ENCODE data around the gene SLC25A4. TPM values are rescaled to one million over a fixed set of nuclear protein-coding genes. Genes with fewer than 3 reads are reported as not detected.

Gene SLC25A4
- total RNA-seq, 3 donors from 2014 or later: 8.6 to 11.4 (median 9.6) TPM

DNA sequence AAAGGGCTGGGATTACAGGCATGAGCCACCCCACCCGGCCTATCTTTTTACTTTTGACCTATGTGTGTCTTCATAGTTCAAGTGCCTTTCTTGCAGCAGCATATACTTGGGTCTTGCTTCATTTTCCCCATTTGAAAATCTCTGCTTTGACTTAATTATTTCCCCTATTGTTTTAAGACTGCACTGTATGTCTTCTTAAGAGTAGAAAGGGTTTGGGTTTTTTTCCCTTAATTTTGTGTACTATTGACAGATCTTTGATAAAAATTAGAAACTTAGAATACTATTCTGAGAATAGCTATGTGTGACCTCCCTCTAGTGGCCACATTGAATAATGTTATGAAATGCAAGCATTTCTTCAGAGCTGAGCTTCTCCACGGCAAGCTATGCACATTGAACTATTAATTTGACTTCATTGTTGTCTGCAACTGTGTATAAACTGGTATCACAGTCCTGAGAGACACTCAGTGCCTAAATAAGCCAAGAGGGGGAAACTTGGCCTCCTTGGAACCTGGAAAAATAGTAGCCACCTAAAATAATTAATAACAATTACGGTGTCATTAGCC is 8.7 kb upstream of the SLC25A4 start:
- Mint-ChIP-seq H3K9me3 (no peaks in the 10 kb centered on the region), H3K27me3 (ENCODE audit: low read depth) (peaks cover 29% of the 10 kb centered on the region), H3K4me1 (ENCODE audit: low read depth) (no peaks in the 10 kb centered on the region), H3K4me3 (no peak overlapping the region), H3K36me3 (ENCODE audit: insufficient read depth) (no peaks in the 10 kb centered on the region)
- no peak for DNase-seq
- ATAC-seq: peak; percentile 57 to 66

DNA sequence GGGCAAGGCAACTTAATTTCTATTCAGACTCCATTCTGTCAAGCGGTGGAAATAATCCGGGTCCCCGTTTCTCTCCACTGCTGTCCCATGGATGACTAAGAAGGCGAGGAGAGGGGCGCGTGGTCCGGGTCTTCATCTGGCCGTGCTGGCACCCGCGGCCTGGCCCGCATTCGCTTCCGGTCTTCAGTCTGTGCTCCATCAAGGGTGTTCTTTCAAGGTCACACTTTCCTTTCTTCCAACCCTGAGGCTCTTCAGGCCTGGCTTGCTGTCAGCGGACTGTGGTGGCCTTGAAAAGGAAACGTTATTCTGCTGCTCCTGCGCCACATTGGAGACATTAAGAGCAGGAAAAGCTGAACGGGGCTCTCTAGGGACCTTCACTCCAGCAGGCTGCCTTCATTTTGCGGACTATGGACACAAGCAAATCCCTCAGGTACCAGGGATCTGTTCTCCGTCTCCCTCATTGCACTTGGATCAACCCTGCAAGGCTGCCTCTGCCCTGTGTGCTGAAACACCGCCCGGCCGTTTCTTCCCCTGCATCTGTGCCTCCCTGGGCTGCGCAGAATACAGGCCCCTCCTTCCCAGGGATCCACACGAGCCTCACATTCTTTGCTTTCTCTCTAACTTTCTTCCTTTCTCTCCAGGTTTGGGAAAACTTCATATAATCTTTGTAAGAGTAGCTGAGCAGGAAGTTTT is 5.7 kb upstream of the SLC25A4 start:
- H3K36me3 Mint-ChIP-seq (ENCODE audit: insufficient read depth): no peaks in the 10 kb centered on the region
- no peaks in the 10 kb centered on the region for H3K9me3 Mint-ChIP-seq
- ATAC-seq (no peak), DNase-seq (no peak)
- peaks cover 25% of the 10 kb centered on the region for H3K27me3 Mint-ChIP-seq (ENCODE audit: low read depth)
- no peak overlapping the region for H3K4me3 Mint-ChIP-seq
- H3K4me1 Mint-ChIP-seq (ENCODE audit: low read depth): peaks cover 5% of the 10 kb centered on the region

DNA sequence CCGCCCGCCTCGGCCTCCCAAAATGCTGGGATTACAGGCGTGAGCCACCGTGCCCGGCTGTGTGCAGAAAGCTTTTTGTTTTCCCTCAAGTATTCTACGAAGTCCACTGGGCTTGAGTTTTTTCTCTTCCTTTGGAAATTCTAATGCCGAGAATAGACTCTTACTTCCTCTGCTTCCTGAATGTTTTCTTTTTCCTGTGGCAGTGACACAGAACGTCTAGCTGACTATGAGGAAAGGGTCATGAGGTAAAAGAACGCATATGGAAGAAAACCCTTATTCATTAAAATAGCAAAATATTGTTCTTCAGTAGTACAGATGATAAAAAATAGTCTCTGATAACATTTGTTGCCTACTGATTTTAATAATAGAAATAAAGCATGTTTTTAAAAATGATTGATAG is 4.9 kb upstream of the SLC25A4 start:
- peaks cover 25% of the 10 kb centered on the region for H3K27me3 Mint-ChIP-seq (ENCODE audit: low read depth)
- H3K4me3 Mint-ChIP-seq: no peak overlapping the region
- DNase-seq: no peak
- H3K4me1 Mint-ChIP-seq (ENCODE audit: low read depth): peaks cover 8% of the 10 kb centered on the region
- no peaks in the 10 kb centered on the region for H3K9me3 Mint-ChIP-seq
- ATAC-seq: no peak
- H3K36me3 Mint-ChIP-seq (ENCODE audit: insufficient read depth): no peaks in the 10 kb centered on the region

DNA sequence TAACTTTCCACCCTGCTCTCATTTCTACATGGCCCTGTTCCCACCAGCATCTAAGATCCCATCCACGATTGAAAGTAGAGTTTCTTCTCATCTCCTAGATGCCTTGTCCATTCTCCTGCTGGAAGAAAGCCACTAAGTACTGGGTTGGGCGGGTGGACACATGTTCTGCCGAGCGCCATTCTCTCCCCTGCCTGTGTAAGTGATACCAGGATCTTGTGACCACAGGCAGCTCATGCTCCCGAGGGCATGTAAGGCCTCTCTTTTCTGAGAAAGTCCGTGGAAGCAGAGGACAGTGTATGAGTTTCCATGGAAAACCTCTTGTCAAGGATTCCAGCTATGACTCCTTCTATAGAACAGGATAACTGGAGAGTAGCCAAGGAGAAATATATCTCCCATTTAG is 3.3 kb upstream of the SLC25A4 start:
- Mint-ChIP-seq H3K27me3 (ENCODE audit: low read depth) (peaks cover 30% of the 10 kb centered on the region), H3K9me3 (no peaks in the 10 kb centered on the region), H3K4me1 (ENCODE audit: low read depth) (peaks cover 18% of the 10 kb centered on the region), H3K4me3 (no peak overlapping the region), H3K36me3 (ENCODE audit: insufficient read depth) (no peaks in the 10 kb centered on the region)
- DNase-seq: no peak
- no peak for ATAC-seq

DNA sequence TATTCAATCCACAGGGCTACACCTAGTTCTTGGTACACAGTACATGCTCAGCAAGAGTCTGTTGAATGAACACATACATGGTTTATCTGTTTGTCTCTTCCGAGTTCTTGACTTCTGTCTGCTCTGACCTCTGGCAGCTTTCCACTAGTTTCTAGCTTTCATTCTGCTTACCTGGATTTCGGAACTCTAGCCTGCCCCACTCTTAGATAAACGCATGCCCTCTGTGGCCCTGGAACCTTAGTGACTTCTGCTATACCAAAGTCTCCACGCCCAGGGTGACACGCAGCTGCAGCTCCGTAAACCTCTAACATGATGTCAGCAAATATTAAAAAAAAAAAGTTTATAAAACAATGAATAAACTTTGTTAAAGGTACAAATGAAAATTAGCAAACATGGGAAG is 1.3 kb upstream of the SLC25A4 start:
- DNase-seq: no peak
- Mint-ChIP-seq H3K4me1 (ENCODE audit: low read depth) (peaks cover 21% of the 10 kb centered on the region), H3K4me3 (no peak overlapping the region), H3K9me3 (no peaks in the 10 kb centered on the region), H3K27me3 (ENCODE audit: low read depth) (peaks cover 28% of the 10 kb centered on the region), H3K36me3 (ENCODE audit: insufficient read depth) (no peaks in the 10 kb centered on the region)
- no peak for ATAC-seq

DNA sequence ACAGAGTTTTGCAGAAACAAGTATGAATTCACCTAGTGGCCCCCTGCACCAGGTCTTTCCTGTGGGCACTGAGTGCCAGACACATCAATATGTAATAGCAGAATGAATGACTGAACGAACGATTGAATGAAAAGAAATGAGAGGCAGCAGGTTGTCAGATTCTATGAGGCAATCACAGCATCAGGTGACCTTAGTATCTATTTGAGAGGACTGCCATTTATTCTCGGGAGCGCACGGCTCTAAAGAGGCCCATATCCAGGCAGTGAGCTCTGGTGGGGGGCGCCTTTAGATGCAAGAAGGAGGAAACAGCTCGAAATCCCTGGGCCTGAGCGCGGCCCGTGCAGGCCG is 528 bp upstream of the SLC25A4 start:
- ATAC-seq (peak; percentile 3 to 12), DNase-seq (no peak)
- peaks cover 21% of the 10 kb centered on the region for H3K4me1 Mint-ChIP-seq (ENCODE audit: low read depth)
- H3K9me3 Mint-ChIP-seq: no peaks in the 10 kb centered on the region
- peak overlapping the region; percentile 85 for H3K4me3 Mint-ChIP-seq
- H3K27me3 Mint-ChIP-seq (ENCODE audit: low read depth): peaks cover 26% of the 10 kb centered on the region
- no peaks in the 10 kb centered on the region for H3K36me3 Mint-ChIP-seq (ENCODE audit: insufficient read depth)

DNA sequence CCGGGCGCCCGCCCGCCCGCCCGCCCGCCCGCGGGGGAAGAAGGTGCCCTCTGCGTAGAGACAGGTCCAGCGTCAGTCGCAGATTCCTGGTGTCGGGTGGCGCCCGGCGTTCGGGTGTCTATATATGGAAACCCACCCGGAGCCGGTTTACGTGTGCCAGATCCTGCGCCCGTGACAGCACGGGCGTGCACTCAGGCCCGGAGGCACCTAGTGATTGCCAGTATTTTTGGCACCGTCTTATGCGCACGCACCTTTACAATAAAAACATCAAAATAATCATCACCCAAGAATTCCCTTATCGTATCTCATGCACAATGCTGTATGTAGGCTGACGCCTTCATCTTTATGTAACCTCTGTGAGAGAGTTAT is 519 bp downstream of the SLC25A4 start:
- ATAC-seq (peak; percentile 35 to 42), DNase-seq (no peak)
- H3K4me3 Mint-ChIP-seq: peak overlapping the region; percentile 76
- H3K36me3 Mint-ChIP-seq (ENCODE audit: insufficient read depth): no peaks in the 10 kb centered on the region
- H3K27me3 Mint-ChIP-seq (ENCODE audit: low read depth): peaks cover 18% of the 10 kb centered on the region
- H3K4me1 Mint-ChIP-seq (ENCODE audit: low read depth): peaks cover 21% of the 10 kb centered on the region
- H3K9me3 Mint-ChIP-seq: no peaks in the 10 kb centered on the region

DNA sequence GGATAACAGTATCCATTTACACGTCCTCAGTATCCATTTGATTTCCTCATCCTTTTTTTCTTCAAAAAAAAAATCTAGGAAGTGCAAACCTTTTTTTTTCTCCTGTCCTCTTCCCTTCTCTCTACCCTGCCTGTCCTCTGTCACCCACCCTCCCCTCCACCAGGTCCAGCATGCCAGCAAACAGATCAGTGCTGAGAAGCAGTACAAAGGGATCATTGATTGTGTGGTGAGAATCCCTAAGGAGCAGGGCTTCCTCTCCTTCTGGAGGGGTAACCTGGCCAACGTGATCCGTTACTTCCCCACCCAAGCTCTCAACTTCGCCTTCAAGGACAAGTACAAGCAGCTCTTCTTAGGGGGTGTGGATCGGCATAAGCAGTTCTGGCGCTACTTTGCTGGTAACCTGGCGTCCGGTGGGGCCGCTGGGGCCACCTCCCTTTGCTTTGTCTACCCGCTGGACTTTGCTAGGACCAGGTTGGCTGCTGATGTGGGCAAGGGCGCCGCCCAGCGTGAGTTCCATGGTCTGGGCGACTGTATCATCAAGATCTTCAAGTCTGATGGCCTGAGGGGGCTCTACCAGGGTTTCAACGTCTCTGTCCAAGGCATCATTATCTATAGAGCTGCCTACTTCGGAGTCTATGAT is 1.7 kb downstream of the SLC25A4 start:
- ATAC-seq (no peak), DNase-seq (no peak)
- Mint-ChIP-seq H3K9me3 (no peaks in the 10 kb centered on the region), H3K36me3 (ENCODE audit: insufficient read depth) (no peaks in the 10 kb centered on the region), H3K4me3 (peak overlapping the region; percentile 19), H3K27me3 (ENCODE audit: low read depth) (peaks cover 9% of the 10 kb centered on the region), H3K4me1 (ENCODE audit: low read depth) (peaks cover 21% of the 10 kb centered on the region)

DNA sequence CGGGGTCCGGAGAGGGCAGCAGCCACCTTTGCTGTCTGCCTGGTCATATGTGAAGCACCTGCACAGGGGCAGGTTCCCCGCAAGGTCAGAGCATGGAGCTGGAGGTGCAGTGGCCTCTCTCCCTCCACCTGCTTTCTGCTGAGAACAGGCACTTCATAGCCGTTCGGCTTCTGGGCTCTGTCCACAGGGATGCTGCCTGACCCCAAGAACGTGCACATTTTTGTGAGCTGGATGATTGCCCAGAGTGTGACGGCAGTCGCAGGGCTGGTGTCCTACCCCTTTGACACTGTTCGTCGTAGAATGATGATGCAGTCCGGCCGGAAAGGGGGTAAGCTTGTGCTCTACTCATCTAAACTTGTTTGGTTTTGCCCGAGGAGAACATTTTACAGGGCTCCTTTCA is 2.5 kb downstream of the SLC25A4 start:
- Mint-ChIP-seq H3K9me3 (no peaks in the 10 kb centered on the region), H3K4me1 (ENCODE audit: low read depth) (peaks cover 21% of the 10 kb centered on the region), H3K27me3 (ENCODE audit: low read depth) (peaks cover 8% of the 10 kb centered on the region), H3K36me3 (ENCODE audit: insufficient read depth) (no peaks in the 10 kb centered on the region), H3K4me3 (no peak overlapping the region)
- ATAC-seq (no peak), DNase-seq (no peak)

DNA sequence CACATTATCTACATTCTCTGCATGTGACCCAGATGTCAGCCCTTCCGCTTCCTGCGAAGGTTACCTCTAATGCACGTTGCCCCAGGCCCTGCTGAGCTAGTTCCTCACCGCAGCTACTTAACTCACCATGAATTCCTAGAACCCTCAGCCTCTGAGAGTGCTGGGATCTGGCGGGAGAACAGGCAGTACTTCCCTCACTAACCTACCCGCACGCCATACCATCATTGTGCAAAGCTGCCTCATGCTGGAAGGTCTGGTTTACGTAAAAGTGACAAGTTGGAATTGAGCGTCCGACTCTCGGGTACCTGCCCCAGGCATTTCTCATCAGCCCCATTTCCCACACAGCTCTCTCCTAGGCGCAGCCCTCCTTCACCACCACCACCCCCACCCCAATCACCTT is 6.3 kb downstream of the SLC25A4 start:
- Mint-ChIP-seq H3K4me1 (ENCODE audit: low read depth) (peaks cover 6% of the 10 kb centered on the region), H3K36me3 (ENCODE audit: insufficient read depth) (peaks cover 20% of the 10 kb centered on the region), H3K27me3 (ENCODE audit: low read depth) (no peaks in the 10 kb centered on the region), H3K4me3 (no peak overlapping the region), H3K9me3 (no peaks in the 10 kb centered on the region)
- no peak for ATAC-seq
- DNase-seq: no peak

DNA sequence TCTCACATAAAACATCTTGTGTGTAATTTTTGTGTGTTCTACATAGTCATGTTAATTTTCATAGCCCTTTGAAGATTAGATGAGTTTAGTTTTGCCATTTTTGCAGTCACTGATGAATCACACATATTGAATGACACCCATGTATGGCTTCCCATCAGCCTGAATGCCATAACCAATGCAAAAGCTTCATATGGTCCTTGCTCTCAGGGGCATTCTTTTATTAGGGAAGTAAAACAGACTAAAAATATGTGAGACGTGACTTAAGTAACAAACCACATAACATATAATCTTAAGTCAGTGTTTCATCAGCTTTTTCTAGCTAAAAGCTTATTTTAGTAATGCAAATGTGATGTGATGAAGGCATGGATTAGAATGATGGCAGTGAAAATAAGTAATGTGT is 8.2 kb downstream of the SLC25A4 start:
- Mint-ChIP-seq H3K4me1 (ENCODE audit: low read depth) (no peaks in the 10 kb centered on the region), H3K9me3 (no peaks in the 10 kb centered on the region), H3K4me3 (no peak overlapping the region), H3K36me3 (ENCODE audit: insufficient read depth) (peaks cover 25% of the 10 kb centered on the region), H3K27me3 (ENCODE audit: low read depth) (no peaks in the 10 kb centered on the region)
- no peak for ATAC-seq
- no peak for DNase-seq

DNA sequence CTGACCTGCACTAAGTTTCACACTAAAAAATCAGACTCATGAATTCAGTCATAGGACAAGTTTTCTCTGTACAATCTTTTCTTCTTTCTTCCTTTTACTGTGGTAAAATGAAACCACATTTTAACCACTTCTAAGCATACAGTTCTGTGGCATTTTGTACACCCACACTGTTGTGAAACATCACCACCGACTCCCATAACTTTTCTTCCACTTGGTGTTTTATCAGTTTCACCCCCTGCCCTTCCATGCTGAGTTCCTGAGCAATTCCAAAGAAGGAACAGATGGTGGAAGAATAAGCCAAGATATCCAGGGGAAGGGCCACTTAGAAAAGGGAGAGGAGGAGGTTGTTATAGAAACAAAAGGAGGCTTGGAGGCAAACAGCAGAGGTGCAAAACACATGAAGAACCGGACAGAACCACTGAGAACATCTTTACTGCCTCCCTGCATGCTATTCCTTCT is 22.6 kb downstream of the SLC25A4 start:
- Mint-ChIP-seq H3K4me1 (ENCODE audit: low read depth) (peaks cover 23% of the 10 kb centered on the region), H3K9me3 (no peaks in the 10 kb centered on the region), H3K36me3 (ENCODE audit: insufficient read depth) (peaks cover 43% of the 10 kb centered on the region), H3K4me3 (peak overlapping the region; percentile 3), H3K27me3 (ENCODE audit: low read depth) (no peaks in the 10 kb centered on the region)
- ATAC-seq (peak; percentile 91 to 92), DNase-seq (no peak)

DNA sequence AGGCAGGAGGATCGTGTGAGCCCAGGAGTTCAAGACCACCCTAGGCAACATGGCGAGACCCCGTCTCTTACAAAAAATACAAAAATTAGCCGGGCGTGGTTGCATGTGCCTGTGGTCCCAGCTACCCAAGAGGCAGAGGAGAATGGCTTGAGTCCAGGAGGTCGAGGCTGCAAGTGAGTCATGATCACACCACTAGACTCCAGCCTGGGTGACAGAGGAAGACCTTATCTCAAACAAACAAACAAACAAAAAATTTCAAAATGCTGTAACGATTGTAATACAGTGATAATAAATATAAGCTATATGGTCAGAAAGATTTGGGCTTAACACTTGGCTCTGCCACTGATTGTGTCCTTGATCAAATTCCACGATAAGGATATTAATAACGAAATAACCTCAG is 24.2 kb downstream of the SLC25A4 start:
- ATAC-seq (no peak), DNase-seq (no peak)
- peaks cover 35% of the 10 kb centered on the region for H3K36me3 Mint-ChIP-seq (ENCODE audit: insufficient read depth)
- H3K9me3 Mint-ChIP-seq: no peaks in the 10 kb centered on the region
- H3K4me1 Mint-ChIP-seq (ENCODE audit: low read depth): peaks cover 23% of the 10 kb centered on the region
- no peaks in the 10 kb centered on the region for H3K27me3 Mint-ChIP-seq (ENCODE audit: low read depth)
- no peak overlapping the region for H3K4me3 Mint-ChIP-seq

DNA sequence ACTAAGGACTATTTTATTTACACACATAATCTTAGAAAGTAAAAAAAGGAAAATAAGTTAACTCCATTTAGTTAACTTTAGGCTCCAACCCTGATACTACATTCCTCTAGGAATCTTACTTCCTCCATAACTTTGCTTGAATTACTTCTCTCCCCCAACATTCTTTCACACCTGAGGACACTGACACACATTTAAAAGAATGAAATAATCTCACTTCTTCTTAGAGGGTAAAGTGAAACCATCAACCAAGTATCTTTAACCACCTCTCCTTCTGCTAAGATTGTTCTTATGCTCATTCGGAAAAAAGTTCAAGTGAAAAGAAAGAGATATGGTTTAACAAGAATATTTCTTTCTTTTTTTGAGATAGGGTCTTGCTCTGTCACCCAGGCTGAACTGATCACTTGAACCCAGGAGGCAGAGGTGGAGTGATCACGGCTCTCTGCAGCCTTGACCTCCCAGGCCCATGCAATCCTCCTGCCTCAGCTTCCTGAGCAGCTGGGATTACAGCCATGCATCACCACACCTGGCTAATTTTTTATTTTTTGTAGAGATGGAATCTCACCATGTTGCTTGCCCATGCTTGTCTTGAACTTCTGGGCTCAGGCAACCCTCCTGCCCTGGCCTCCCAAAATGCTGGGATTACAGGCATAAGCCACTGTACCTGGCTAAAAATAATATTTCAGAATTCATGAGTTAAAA is 28.5 kb downstream of the SLC25A4 start:
- ATAC-seq (no peak), DNase-seq (no peak)
- Mint-ChIP-seq H3K27me3 (ENCODE audit: low read depth) (no peaks in the 10 kb centered on the region), H3K4me3 (no peak overlapping the region), H3K4me1 (ENCODE audit: low read depth) (peaks cover 8% of the 10 kb centered on the region), H3K9me3 (no peaks in the 10 kb centered on the region), H3K36me3 (ENCODE audit: insufficient read depth) (peaks cover 37% of the 10 kb centered on the region)

DNA sequence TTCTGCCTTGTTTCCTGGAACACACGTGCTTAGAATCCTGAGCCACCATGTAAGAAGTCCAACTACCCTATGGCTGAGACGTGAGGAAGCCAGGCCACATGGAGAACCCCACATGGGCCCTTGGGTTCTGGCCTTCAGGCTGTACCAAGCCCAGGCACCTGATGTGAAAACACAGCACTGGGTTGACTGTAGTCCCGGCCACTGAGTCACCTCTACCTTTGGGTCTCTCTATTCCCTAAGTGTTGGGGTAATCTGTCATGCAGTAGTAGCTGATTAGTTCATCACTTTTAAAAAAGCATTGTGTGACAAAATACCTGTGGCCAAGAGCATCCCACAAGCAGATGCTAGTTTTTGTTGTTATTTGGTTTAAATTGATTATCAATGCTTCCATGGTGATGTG is 36.4 kb downstream of the SLC25A4 start:
- DNase-seq: no peak
- no peak overlapping the region for H3K4me3 Mint-ChIP-seq
- peaks cover 14% of the 10 kb centered on the region for H3K4me1 Mint-ChIP-seq (ENCODE audit: low read depth)
- no peaks in the 10 kb centered on the region for H3K27me3 Mint-ChIP-seq (ENCODE audit: low read depth)
- no peak for ATAC-seq
- H3K9me3 Mint-ChIP-seq: no peaks in the 10 kb centered on the region
- peaks cover 24% of the 10 kb centered on the region for H3K36me3 Mint-ChIP-seq (ENCODE audit: insufficient read depth)
